HEK293 (cell line): ENCODE results near the gene ACACB.
A peak's percentile ranks its signal among the peaks of the same experiment; 100 is the strongest.

Experiments
- CTCF ChIA-PET: fragments of 350-600 bp; formaldehyde crosslinking; extraction: SDS; loops from one replicate; lab custom pipeline; 2021; ENCODE audit warnings: antibody characterized with exemption; lab: Yijun Ruan, JAX
- POLR2A ChIA-PET: fragments of 300-600 bp; formaldehyde crosslinking; extraction: SDS; loops from one replicate; lab custom pipeline; 2020; ENCODE audit warnings: antibody characterized with exemption, inconsistent platforms; lab: Yijun Ruan, JAX
- H3K27ac ChIP-seq: fragments of 200-500 bp; sonication (Bioruptor generic); 2 replicates; pipeline ENCODE4 v1.5.1; 2014; ENCODE audit warnings: low read depth, low read length, control low read depth, inconsistent platforms; ENCODE audit errors: extremely low read depth
- H3K36me3 ChIP-seq, 2 experiments: fragments of 200-500 bp in 1 of 2; sonication (Bioruptor generic) in 1 of 2; 1 replicate in 1 of 2; 2 replicates in 1 of 2; pipeline ENCODE4 v1.5.1; 2014 to 2017; ENCODE audit warnings: inconsistent platforms in 2 of 2, low read length in 2 of 2; ENCODE audit not compliant: control insufficient read depth in 2 of 2, insufficient read depth in 1 of 2
- H3K4me1 ChIP-seq: fragments of 200-500 bp; sonication (Bioruptor generic); 2 replicates; pipeline ENCODE4 v1.5.1; 2014; ENCODE audit warnings: mild to moderate bottlenecking, low read length, inconsistent platforms; ENCODE audit not compliant: control insufficient read depth, insufficient read depth
- H3K4me3 ChIP-seq: 2 replicates; pipeline ENCODE4 v1.5.1; 2011; ENCODE audit warnings: low read depth, mild to moderate bottlenecking, control low read depth, low read length, moderate library complexity
- H3K9me3 ChIP-seq: fragments of 200-500 bp; sonication (Bioruptor generic); 2 replicates; pipeline ENCODE4 v1.5.1; 2014; ENCODE audit warnings: low read depth, low read length, inconsistent platforms; ENCODE audit not compliant: control insufficient read depth, insufficient read depth
- HOXA7 ChIP-seq: sonication (generic); formaldehyde crosslinking; IDR thresholded peaks from 2 replicates; pipeline ENCODE4 v1.8.1; 2022; ENCODE audit warnings: missing genetic modification reagents, borderline replicate concordance
- KLF10 ChIP-seq: fragments of 450-650 bp; IDR thresholded peaks from 2 replicates; pipeline ENCODE4 v1.5.1; 2018; ENCODE audit warnings: missing biosample characterization, mild to moderate bottlenecking, missing genetic modification characterization
- KLF7 ChIP-seq: fragments of 450-650 bp; formaldehyde crosslinking; IDR thresholded peaks from 2 replicates; pipeline ENCODE4 v1.5.1; 2016; ENCODE audit warnings: missing biosample characterization, missing genetic modification characterization, borderline replicate concordance
- KLF8 ChIP-seq: fragments of 450-650 bp; formaldehyde crosslinking; IDR thresholded peaks from 2 replicates; pipeline ENCODE4 v1.5.1; 2016; ENCODE audit warnings: missing biosample characterization, missing genetic modification characterization
- MZF1 ChIP-seq: fragments of 450-650 bp; formaldehyde crosslinking; IDR thresholded peaks from 2 replicates; pipeline ENCODE4 v1.5.1; 2017; ENCODE audit warnings: missing biosample characterization, missing genetic modification characterization, borderline replicate concordance
- REPIN1 ChIP-seq: fragments of 450-650 bp; formaldehyde crosslinking; IDR thresholded peaks from 2 replicates; pipeline ENCODE4 v1.5.1; 2017; ENCODE audit warnings: missing biosample characterization, missing genetic modification characterization, low read depth
- REST ChIP-seq: fragments of 450-650 bp; formaldehyde crosslinking; IDR thresholded peaks from 2 replicates; pipeline ENCODE4 v1.5.1; 2016; ENCODE audit warnings: missing biosample characterization, missing genetic modification characterization
- ZBTB17 ChIP-seq: fragments of 450-650 bp; formaldehyde crosslinking; IDR thresholded peaks from 2 replicates; pipeline ENCODE4 v1.5.1; 2016; ENCODE audit warnings: missing biosample characterization, missing genetic modification characterization
- ZBTB44 ChIP-seq: fragments of 450-650 bp; IDR thresholded peaks from 2 replicates; pipeline ENCODE4 v1.5.1; 2018; ENCODE audit warnings: missing biosample characterization, mild to moderate bottlenecking, missing genetic modification characterization
- ZFP37 ChIP-seq: fragments of 450-650 bp; formaldehyde crosslinking; IDR thresholded peaks from 2 replicates; pipeline ENCODE4 v1.5.1; 2016; ENCODE audit warnings: missing biosample characterization, missing genetic modification characterization
- ZNF175 ChIP-seq: fragments of 450-650 bp; formaldehyde crosslinking; IDR thresholded peaks from 2 replicates; pipeline ENCODE4 v1.5.1; 2016; ENCODE audit warnings: missing biosample characterization, missing genetic modification characterization
- ZNF24 ChIP-seq: fragments of 450-650 bp; formaldehyde crosslinking; IDR thresholded peaks from 2 replicates; pipeline ENCODE4 v1.5.1; 2016; ENCODE audit warnings: missing biosample characterization, missing genetic modification characterization
- ZNF311 ChIP-seq: fragments of 450-650 bp; formaldehyde crosslinking; IDR thresholded peaks from 2 replicates; pipeline ENCODE4 v1.5.1; 2017; ENCODE audit warnings: missing biosample characterization, missing genetic modification characterization, borderline replicate concordance
- ZNF488 ChIP-seq: fragments of 450-650 bp; formaldehyde crosslinking; IDR thresholded peaks from 2 replicates; pipeline ENCODE4 v1.5.1; 2016; ENCODE audit warnings: missing biosample characterization, missing genetic modification characterization
- ZNF529 ChIP-seq: fragments of 450-650 bp; formaldehyde crosslinking; IDR thresholded peaks from 2 replicates; pipeline ENCODE4 v1.5.1; 2017; ENCODE audit warnings: missing genetic modification characterization, missing biosample characterization; ENCODE audit not compliant: insufficient replicate concordance
- ZNF571 ChIP-seq: fragments of 450-650 bp; formaldehyde crosslinking; IDR thresholded peaks from 2 replicates; pipeline ENCODE4 v1.5.0; 2017; ENCODE audit warnings: missing biosample characterization, missing genetic modification characterization
- ZNF610 ChIP-seq: fragments of 450-650 bp; formaldehyde crosslinking; IDR thresholded peaks from 2 replicates; pipeline ENCODE4 v1.5.1; 2016; ENCODE audit warnings: missing biosample characterization, missing genetic modification characterization, borderline replicate concordance
- ZNF701 ChIP-seq: fragments of 450-650 bp; formaldehyde crosslinking; IDR thresholded peaks from 2 replicates; pipeline ENCODE4 v1.5.1; 2016; ENCODE audit warnings: missing biosample characterization, missing genetic modification characterization
- ZNF785 ChIP-seq: fragments of 450-650 bp; formaldehyde crosslinking; IDR thresholded peaks from 2 replicates; pipeline ENCODE4 v1.5.1; 2016; ENCODE audit warnings: missing biosample characterization, missing genetic modification characterization
- ZNF791 ChIP-seq: fragments of 450-650 bp; formaldehyde crosslinking; IDR thresholded peaks from 2 replicates; pipeline ENCODE4 v1.5.1; 2016; ENCODE audit warnings: missing biosample characterization, missing genetic modification characterization

ACACB gene

GRCh38 chr12:109212460-109213115, 96.2 kb downstream of the ACACB start:
- no peaks in the 10 kb centered on the region for H3K9me3 ChIP-seq
- POLR2A ChIA-PET: no interaction called here
- H3K4me1 ChIP-seq: no peaks in the 10 kb centered on the region
- CTCF ChIA-PET: no interaction called here
- H3K4me3 ChIP-seq: no peak overlapping the region
- H3K36me3 ChIP-seq: peaks cover 4 to 15% of the 10 kb centered on the region in 2 experiments
- no peak overlapping the region for H3K27ac ChIP-seq
- TF ChIP-seq REPIN1: no peak
- no peak for TF ChIP-seq REST (tag by site-specific recombination)
- TF ChIP-seq ZNF610: peak; percentile 97
- no peak for TF ChIP-seq ZNF311 (tag by site-specific recombination)
- TF ChIP-seq ZNF701 (tag by site-specific recombination): no peak
- TF ChIP-seq KLF8 (tag by site-specific recombination): no peak
- 0 out of 2 replicates have a peak, but pooled peaks have one; percentile 18 for TF ChIP-seq ZBTB44 (tag by site-specific recombination)
- no peak for TF ChIP-seq ZNF488
- TF ChIP-seq KLF10 (tag by site-specific recombination): no peak
- no peak for TF ChIP-seq ZNF571 (tag by site-specific recombination)
- no peak for TF ChIP-seq ZNF785 (tag by site-specific recombination)

GRCh38 chr12:109214131-109214530, 97.7 kb downstream of the ACACB start:
- no peak for TF ChIP-seq ZBTB17 (tag by site-specific recombination)
- no peak for TF ChIP-seq ZNF791 (tag by site-specific recombination)
- no peak for TF ChIP-seq ZNF529 (tag by site-specific recombination)
- no peak for TF ChIP-seq ZFP37 (tag by site-specific recombination)
- TF ChIP-seq, all 188 proteins: peak for 0
- Histone ChIP-seq H3K4me1 (no peaks in the 10 kb centered on the region), H3K9me3 (no peaks in the 10 kb centered on the region), H3K27ac (no peak overlapping the region), H3K4me3 (no peak overlapping the region), H3K36me3 (peaks cover 4 to 7% of the 10 kb centered on the region in 2 experiments)
- CTCF ChIA-PET: no interaction called here
- POLR2A ChIA-PET: no interaction called here

GRCh38 chr12:109218996-109219395, 102.6 kb downstream of the ACACB start:
- H3K36me3 ChIP-seq: peaks cover 0 to 8% of the 10 kb centered on the region in 2 experiments; a peak in 2 of 3 replicates
- H3K27ac ChIP-seq: no peak overlapping the region
- CTCF ChIA-PET: no interaction called here
- H3K9me3 ChIP-seq: no peaks in the 10 kb centered on the region
- H3K4me3 ChIP-seq: no peak overlapping the region
- TF ChIP-seq ZNF175 (tag by site-specific recombination) (no peak), KLF7 (no peak), ZNF311 (tag by site-specific recombination) (no peak), MZF1 (tag by site-specific recombination) (no peak), HOXA7 (no peak), ZNF24 (tag by site-specific recombination) (no peak)
- H3K4me1 ChIP-seq: no peaks in the 10 kb centered on the region
- POLR2A ChIA-PET: no interaction called here
